HepG2 (cell line): ENCODE results near the gene KRCC1. TPM values are rescaled to one million over a fixed set of nuclear protein-coding genes. Genes with fewer than 3 reads are reported as not detected.
"Not testable (repeated sequence)": the region's sequence is repeated elsewhere in the genome, so short reads cannot be mapped to it uniquely, and the experiment has no call there.

Experiments used
- ATAC-seq: fragments of 200-7000 bp; cut with Tn5 transposase; 3 replicates; pipeline ENCODE4 v1.9.1; 2020; ENCODE audit warnings: mild to moderate bottlenecking, moderate library complexity
- BruUV-seq: library from RNA; stranded (reverse); fragments of 400-500 nt; replicated peaks from 2 replicates; lab custom pipeline; 2021; lab: Mats Ljungman, UMichigan
- CTCF ChIA-PET: fragments of 300-600 bp; formaldehyde crosslinking; extraction: SDS; loops from one replicate; lab custom pipeline; 2021; ENCODE audit warnings: low total read pairs, inconsistent platforms, low intra/inter-chr PET ratio; lab: Yijun Ruan, JAX
- POLR2A ChIA-PET: fragments of 350-600 bp; sonication (Branson Sonifier 250); formaldehyde crosslinking; loops from one replicate; lab custom pipeline; 2020; ENCODE audit warnings: antibody characterized with exemption, inconsistent platforms; lab: Yijun Ruan, JAX
- DNase-seq: peaks from one replicate; pipeline ENCODE4 v3.0.0-alpha.2; 2015; ENCODE audit warnings: low spot score
- FAIRE-seq: peaks from 3 replicates; lab custom pipeline; 2011; peaks lifted over from hg19 to GRCh38; lab: Jason Lieb, UNC
- H2AFZ ChIP-seq: one replicate; pipeline ENCODE4 v1.6.1; 2011; ENCODE audit warnings: low read length, inconsistent platforms
- H3K27ac ChIP-seq: fragments of 300-600 bp; 3 replicates; pipeline ENCODE4 v1.8.0; 2011; ENCODE audit warnings: mixed run types, mild to moderate bottlenecking, mixed read lengths, low read length, inconsistent platforms; ENCODE audit not compliant: insufficient read depth; ENCODE audit errors: extremely low read length
- H3K27me3 ChIP-seq, 2 experiments: fragments of 200-600 bp in 1 of 2; 2 replicates in 1 of 2; 3 replicates in 1 of 2; pipeline versions ENCODE4 v1.6.0 to v1.8.0; 2011; ENCODE audit warnings: low read length in 2 of 2, mild to moderate bottlenecking in 2 of 2, moderate library complexity in 2 of 2, inconsistent platforms in 1 of 2; ENCODE audit not compliant: insufficient read depth in 2 of 2, control insufficient read depth in 1 of 2
- H3K36me3 ChIP-seq, 2 experiments: fragments of 200-600 bp in 1 of 2; replicated peaks in 1 of 2; 2 replicates in 1 of 2; 3 replicates in 1 of 2; pipeline versions ENCODE4 v1.5.1 to v1.8.0; 2011; ENCODE audit warnings: low read length in 2 of 2, inconsistent platforms in 1 of 2; ENCODE audit not compliant: insufficient read depth in 2 of 2, control insufficient read depth in 1 of 2
- H3K4me1 ChIP-seq: 2 replicates; pipeline ENCODE4 v1.5.1; 2012; ENCODE audit warnings: low read length, inconsistent platforms; ENCODE audit not compliant: insufficient read depth
- H3K4me2 ChIP-seq: 2 replicates; pipeline ENCODE4 v1.6.0; 2011; ENCODE audit warnings: low read depth, low read length, inconsistent platforms
- H3K4me3 ChIP-seq, 3 experiments: fragments of 200-600 bp in 1 of 3; sonication (generic), shearing (Covaris generic) in 1 of 3; replicated peaks in 1 of 3; 2 replicates each; pipeline ENCODE4 v1.5.1; 2011 to 2016; ENCODE audit warnings: low read length in 3 of 3, inconsistent platforms in 2 of 3, low read depth in 2 of 3, mild to moderate bottlenecking in 2 of 3, control low read depth in 1 of 3, mixed read lengths in 1 of 3; ENCODE audit not compliant: insufficient read depth in 1 of 3
- H3K79me2 ChIP-seq: one replicate; pipeline ENCODE4 v1.6.1; 2011; ENCODE audit warnings: low read length, inconsistent platforms; ENCODE audit not compliant: insufficient read depth
- H3K9ac ChIP-seq: 2 replicates; pipeline ENCODE4 v1.6.0; 2011; ENCODE audit warnings: mild to moderate bottlenecking, low read depth, low read length, inconsistent platforms; ENCODE audit not compliant: insufficient read depth
- H3K9me3 ChIP-seq: 2 replicates; pipeline ENCODE4 v1.5.1; 2012; ENCODE audit warnings: mild to moderate bottlenecking, low read length
- H4K20me1 ChIP-seq: 2 replicates; pipeline ENCODE4 v1.6.0; 2011; ENCODE audit warnings: inconsistent platforms, mild to moderate bottlenecking, low read length, moderate library complexity; ENCODE audit not compliant: insufficient read depth
- ARID2 ChIP-seq: sonication (generic); formaldehyde crosslinking; IDR thresholded peaks from 2 replicates; pipeline ENCODE4 v1.8.1; 2022; ENCODE audit warnings: mild to moderate bottlenecking, missing genetic modification reagents, borderline replicate concordance
- RFX3 ChIP-seq: IDR thresholded peaks from 2 replicates; pipeline ENCODE4 v1.6.1; 2016; ENCODE audit warnings: missing biosample characterization, missing genetic modification reagents
- SMYD3 ChIP-seq: sonication (generic); formaldehyde crosslinking; IDR thresholded peaks from 2 replicates; pipeline ENCODE4 v1.8.1; 2023; ENCODE audit warnings: mild to moderate bottlenecking, missing genetic modification reagents
- SNAPC2 ChIP-seq: sonication (generic); formaldehyde crosslinking; IDR thresholded peaks from 2 replicates; pipeline ENCODE4 v1.8.1; 2022; ENCODE audit warnings: mild to moderate bottlenecking, missing genetic modification reagents
- ZSCAN25 ChIP-seq: sonication (generic); formaldehyde crosslinking; IDR thresholded peaks from 2 replicates; pipeline ENCODE4 v1.8.0; 2022; ENCODE audit warnings: mild to moderate bottlenecking, missing genetic modification reagents
- WGBS: methylation state at CpG from one replicate; pipeline ENCODE4 v1.1.6; 2017; ENCODE audit warnings: low lambda C conversion rate; 5-methylcytosine and 5-hydroxymethylcytosine counted together
- in situ Hi-C: cut with HindIII; loops from 2 replicates; pipeline ENCODE4 v1.10.0; 2017; ENCODE audit warnings: low pct_unique_long_range_greater_than_20kb; ENCODE audit not compliant: extremely low pct_ligation_motif_present
- intact Hi-C: fragments of 100-400 bp; cut with micrococcal nuclease; formaldehyde crosslinking; loops from one replicate; pipeline ENCODE4 v1.10.0; 2022; ENCODE audit not compliant: unreplicated experiment
- polyA plus RNA-seq, 8 experiments: library from polyadenylated mRNA; depleted of rRNA in 3 of 8; stranded (reverse) in 7 of 8; unstranded in 1 of 8; fragments of >200 nt; fragmentation: Illumina TruSeq in 4 of 8; extraction: Trizol in 4 of 8; gene quantifications; 2 replicates each; pipeline versions ENCODE4 v1.2.1 to v1.2.3, GENCODE V29; 2011 to 2016; ENCODE audit warnings: low read depth in 4 of 8, missing spikeins in 1 of 8, mixed read lengths in 1 of 8; ENCODE audit not compliant: insufficient read depth in 1 of 8
- total RNA-seq, 5 experiments: library from RNA; depleted of rRNA; stranded (reverse); fragments of >200 nt; fragmentation: Illumina TruSeq; extraction: Trizol; gene quantifications; 2 replicates each; pipeline ENCODE4 v1.2.3, GENCODE V29; 2016; ENCODE audit warnings: low read depth in 1 of 5

The KRCC1 gene
- total and polyA plus RNA-seq, 2 of the 13 experiments (the other 11 are each of a cell fraction or from before 2014, with no cell fraction given) = 6.5 to 7.7 TPM

- H3K36me3 ChIP-seq, BruUV-seq, H3K79me2 ChIP-seq, in situ Hi-C loops, ATAC-seq, H4K20me1 ChIP-seq, CTCF ChIA-PET, H3K27ac ChIP-seq, H3K27me3 ChIP-seq, DNase-seq, H2AFZ ChIP-seq, H3K9me3 ChIP-seq, FAIRE-seq: not testable (repeated sequence)
- intact Hi-C loops = loop anchor here (5.0 kb wide), 1 partner anchor 109 kb away; the partner anchor contains the start of gene FABP1
- H3K4me1 ChIP-seq = peaks cover 39% of the 10 kb centered on the region
- POLR2A ChIA-PET = interaction anchor here (0.8 to 4.1 kb wide), 4 partner anchors 13 to 120 kb away, joined by 3 to 20 read pairs (median 8); partner anchors contain the start of gene FABP1
- peak overlapping the region; percentile 77 to 91 (median 77); a peak in 5 of 6 replicates for H3K4me3 ChIP-seq
- peak overlapping the region; percentile 95 for H3K4me2 ChIP-seq
- WGBS = 54% methylated on average over 11 of the region's 11 CpGs
- H3K9ac ChIP-seq = peak overlapping the region; percentile 93
- TF ChIP-seq RFX3 (CRISPR knock-in tag) (peak; percentile 30; the same call in 1 of the 2 replicates), ARID2 (CRISPR knock-in tag) (0 out of 2 replicates have a peak, but pooled peaks have one; percentile 2)
Observed at GRCh38 chr2:88018077-88018805, 37.3 kb downstream of the KRCC1 start.

- BruUV-seq, ATAC-seq, in situ Hi-C loops, H4K20me1 ChIP-seq, H3K9me3 ChIP-seq, H3K79me2 ChIP-seq, H3K36me3 ChIP-seq, DNase-seq, H3K27me3 ChIP-seq, H2AFZ ChIP-seq, FAIRE-seq, CTCF ChIA-PET: not testable (repeated sequence)
- H3K9ac ChIP-seq = peak overlapping the region; percentile 93
- whole genome bisulfite sequencing = 3% methylated on average over 2 of the region's 2 CpGs
- H3K4me3 ChIP-seq = peak overlapping the region; percentile 77 to 91 (median 77)
- H3K4me1 ChIP-seq = peaks cover 39% of the 10 kb centered on the region
- TF ChIP-seq ARID2 (CRISPR knock-in tag) (0 out of 2 replicates have a peak, but pooled peaks have one; percentile 47), SNAPC2 (peak; percentile 85; the same call in 1 of the 2 replicates), SMYD3 (CRISPR knock-in tag) (0 out of 2 replicates have a peak, but pooled peaks have one; percentile 44), ZSCAN25 (CRISPR knock-in tag) (peak; percentile 42; the same call in 1 of the 2 replicates)
- H3K27ac ChIP-seq = peak overlapping the region; percentile 96
- intact Hi-C loops = loop anchor here (1.0 to 5.0 kb wide), 2 partner anchors 110 to 143 kb away; partner anchors contain the start of gene FABP1
- peak overlapping the region; percentile 95 for H3K4me2 ChIP-seq
- POLR2A ChIA-PET = interaction anchor here (0.8 to 4.1 kb wide), 9 partner anchors 14 to 142 kb away, joined by 3 to 35 read pairs (median 15); partner anchors contain the start of gene FABP1
Observed at GRCh38 chr2:88017780-88018038, 37.9 kb downstream of the KRCC1 start.
